HG03135 (cell line): Measurements from ENCODE around the gene KIAA2012.

Source experiments
- ATAC-seq: cut with Tn5 transposase; IDR thresholded peaks from one replicate; pipeline ENCODE4 v1.9.1; 2021; ENCODE audit warnings: mild to moderate bottlenecking, moderate library complexity; ENCODE audit not compliant: unreplicated experiment

The KIAA2012 gene

GRCh38 chr2:202147775-202148174 is 74.7 kb downstream of the KIAA2012 start:
- no peak for ATAC-seq

- no peak for ATAC-seq
These were observed 75.6 kb downstream of the KIAA2012 start for GRCh38 chr2:202148515-202149154.

DNA sequence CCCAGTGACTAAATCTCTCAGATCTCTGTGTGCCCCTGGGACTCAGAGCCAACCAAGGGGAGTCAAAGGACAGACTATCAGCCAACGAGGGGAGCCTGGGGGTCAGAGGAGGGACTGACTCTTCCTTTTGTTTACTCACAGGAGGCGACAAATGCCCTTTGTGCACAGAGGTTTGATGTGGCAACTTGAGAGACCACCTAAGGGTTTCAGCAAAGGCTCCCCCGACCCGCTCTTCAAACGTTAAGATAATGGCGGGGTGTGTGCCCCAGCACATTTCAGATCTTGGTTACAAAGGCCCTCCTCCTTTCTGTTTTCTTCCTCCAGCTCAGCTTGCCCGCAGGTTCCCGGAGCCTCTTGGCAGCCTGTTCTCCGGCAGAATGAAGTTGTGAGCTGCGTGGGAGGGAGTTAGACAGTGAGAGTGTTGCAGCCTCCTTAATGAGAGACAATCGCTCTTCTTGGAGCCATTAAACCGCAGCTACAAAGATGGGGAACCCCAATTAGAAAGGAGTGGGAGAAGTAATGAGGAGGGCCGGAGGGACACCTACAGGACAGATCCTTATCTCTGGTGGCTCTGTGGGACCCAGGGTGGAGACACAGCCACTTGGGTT is 76.2 kb downstream of the KIAA2012 start:
- no peak for ATAC-seq

GRCh38 chr2:202149936-202150335 is 76.9 kb downstream of the KIAA2012 start:
- ATAC-seq: no peak

GRCh38 chr2:202152104-202152715 is 79.2 kb downstream of the KIAA2012 start:
- ATAC-seq: no peak

- no peak for ATAC-seq
These were observed 81.6 kb downstream of the KIAA2012 start for GRCh38 chr2:202154613-202155012.

- no peak for ATAC-seq
These were observed 84.3 kb downstream of the KIAA2012 start for GRCh38 chr2:202157211-202157990.

- no peak for ATAC-seq
These were observed 85.7 kb downstream of the KIAA2012 start for GRCh38 chr2:202158796-202159195.

- ATAC-seq: no peak
These were observed 88.2 kb downstream of the KIAA2012 start for GRCh38 chr2:202161151-202161835.

DNA sequence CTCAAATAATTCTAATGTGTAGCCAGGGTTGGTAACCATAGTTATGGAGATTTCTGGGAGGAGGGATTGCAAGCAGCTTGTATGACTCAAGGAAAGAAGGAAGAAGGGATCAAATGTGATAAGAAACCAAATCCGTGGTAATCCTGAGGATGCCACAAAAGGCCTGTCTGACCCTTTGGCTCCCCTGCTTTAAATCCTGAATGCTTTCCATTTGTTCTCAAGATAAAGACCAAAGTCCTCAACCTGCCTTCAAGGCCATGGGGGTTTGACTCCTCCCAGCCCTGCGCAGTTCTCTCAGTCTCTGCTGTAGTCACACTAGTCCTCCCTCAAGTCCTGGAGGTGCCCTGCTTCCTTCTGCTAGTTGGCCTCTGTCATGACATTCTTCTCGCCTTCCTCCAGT is 91.4 kb downstream of the KIAA2012 start:
- ATAC-seq: no peak

- ATAC-seq: no peak
These were observed 92.2 kb downstream of the KIAA2012 start for GRCh38 chr2:202165208-202165607.

DNA sequence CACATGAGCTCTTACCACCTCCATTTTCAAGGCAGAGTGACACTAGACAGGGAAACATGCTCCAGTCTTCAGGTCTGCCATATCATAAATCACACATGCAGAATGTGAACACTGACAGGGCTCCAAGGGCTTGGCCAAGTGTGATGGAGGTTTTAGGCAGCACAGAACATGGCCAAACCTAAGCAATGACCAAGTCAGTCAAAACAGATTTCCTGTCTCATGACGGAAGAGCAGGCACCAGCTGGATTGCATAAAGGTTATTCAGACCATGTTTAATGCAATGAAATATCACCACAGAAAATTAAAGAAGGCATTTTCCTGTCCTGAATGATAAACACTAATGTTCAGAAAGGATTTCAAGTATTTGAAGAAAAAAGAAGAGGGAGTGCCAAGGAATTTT is 92.9 kb downstream of the KIAA2012 start:
- ATAC-seq: no peak

- no peak for ATAC-seq
These were observed 96.1 kb downstream of the KIAA2012 start for GRCh38 chr2:202169131-202169530.

DNA sequence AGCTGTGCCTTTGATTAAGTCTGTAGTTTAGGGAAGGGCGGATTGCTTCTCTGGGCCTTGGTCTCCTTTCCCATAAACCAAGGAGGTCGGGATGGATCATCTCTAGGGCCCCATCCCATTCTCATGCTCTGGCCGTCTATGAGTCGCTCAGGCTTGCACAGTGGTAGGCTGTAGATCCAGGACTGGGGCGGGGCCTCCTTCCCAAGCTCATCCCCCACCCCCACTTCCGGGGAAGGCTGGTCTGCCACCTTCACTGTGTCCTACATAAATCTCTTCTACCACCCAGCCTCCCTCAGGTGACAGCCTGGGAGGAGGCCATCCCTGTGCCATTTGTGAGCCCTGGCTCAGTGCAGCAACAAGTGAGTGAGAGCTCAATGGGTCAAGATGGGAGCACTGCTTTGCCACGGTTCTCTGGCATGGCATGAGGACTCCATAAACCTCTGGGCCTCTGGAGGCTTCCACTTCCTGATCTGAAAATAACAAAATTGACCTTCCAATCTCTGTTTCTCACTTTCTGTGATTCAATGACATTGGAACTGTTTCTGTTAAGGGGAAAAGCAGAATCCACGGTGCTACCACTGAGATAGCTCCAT is 96.9 kb downstream of the KIAA2012 start:
- ATAC-seq: no peak

GRCh38 chr2:202171241-202171825 is 98.3 kb downstream of the KIAA2012 start:
- ATAC-seq: no peak

DNA sequence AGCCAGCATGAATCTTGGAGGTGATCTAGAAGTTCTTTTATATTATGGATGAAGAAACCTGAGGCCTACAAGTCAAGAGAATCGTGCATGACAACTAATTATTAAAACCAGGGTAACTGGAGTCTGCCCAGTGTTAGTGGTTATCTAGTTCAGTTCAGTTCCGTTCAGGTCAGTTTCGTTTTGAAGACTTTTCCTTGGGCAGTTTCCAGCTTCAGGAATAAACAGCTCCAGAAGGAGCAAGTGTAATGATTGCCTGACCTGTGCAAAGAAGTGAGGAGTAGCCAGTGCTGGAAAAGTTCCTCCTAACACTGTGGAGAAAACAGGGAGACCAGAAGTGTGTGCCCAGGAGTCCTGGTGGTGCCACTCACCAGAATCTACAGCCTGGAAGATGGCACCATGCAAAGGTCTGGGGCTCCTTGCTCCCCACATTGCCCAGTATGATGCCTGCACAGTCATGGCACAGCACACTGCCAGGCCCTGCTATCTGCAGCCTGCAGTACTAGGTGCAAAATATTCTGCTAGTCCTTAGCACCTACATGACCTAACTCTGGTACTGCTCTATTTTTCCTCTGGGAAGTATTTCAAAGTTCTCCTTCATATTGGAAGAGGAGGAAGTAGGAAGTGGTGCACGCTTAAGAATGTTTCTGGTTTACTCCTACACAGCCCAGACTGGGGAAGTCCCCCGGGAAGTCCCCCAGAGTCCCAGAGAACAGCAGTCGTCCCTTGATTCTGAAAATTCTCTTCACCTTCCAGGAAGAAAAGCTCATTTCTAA is 99.6 kb downstream of the KIAA2012 start:
- no peak for ATAC-seq

DNA sequence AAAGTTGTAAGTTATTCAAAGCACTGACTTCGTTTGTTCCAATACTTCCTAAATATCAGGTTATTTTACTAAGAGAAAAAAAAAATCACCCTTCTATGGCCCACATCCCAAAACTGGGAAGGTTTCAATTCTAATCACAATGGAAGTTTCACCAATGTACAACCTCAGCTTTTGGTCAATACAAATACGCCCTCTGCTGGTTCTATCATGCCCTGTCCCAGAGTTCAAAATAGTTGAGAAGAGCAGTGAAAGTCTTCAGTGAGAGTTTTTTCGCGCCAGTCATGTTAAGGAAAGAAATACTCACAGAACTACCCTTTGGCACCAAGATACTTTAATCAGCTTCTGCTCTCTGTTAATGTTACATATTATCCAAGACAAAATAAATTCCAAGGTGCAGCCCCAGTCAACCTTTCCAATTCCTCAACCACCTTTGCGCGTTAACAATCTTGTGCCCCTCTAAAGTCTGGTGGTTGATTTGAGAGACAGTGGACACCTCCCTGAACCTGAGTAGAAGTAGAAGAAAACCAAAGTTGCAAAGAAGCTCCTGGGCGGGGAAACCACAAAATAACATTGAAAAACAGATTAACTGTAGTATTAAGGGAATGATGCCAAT is 105.4 kb downstream of the KIAA2012 start:
- ATAC-seq: no peak

GRCh38 chr2:202184557-202184956 is 111.5 kb downstream of the KIAA2012 start:
- no peak for ATAC-seq

DNA sequence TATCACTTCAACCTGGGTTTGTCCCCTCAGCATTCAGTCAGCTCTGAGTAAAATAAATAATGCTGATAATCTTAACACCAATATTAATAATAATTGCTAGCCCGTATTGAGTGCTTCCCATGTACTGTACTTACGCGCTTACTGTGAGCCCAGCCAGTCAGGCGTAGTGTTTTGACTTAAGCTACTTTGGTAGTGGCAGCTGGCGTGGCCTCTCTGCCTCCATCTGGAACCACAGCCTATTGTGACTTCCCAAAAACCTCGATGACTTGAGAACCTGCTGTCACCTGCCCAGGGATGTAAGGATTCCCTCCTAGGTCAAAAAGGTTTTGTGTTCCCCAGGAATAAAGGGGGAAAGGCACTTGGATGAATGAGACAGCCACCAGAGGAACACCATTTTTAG is 112.1 kb downstream of the KIAA2012 start:
- ATAC-seq: no peak
